ENCODE measurements around the gene AK5. TPM values are rescaled to one million over a fixed set of nuclear protein-coding genes. Genes with fewer than 3 reads are reported as not detected.
A peak's percentile ranks its signal among the peaks of the same experiment; 100 is the strongest.
"Not testable (repeated sequence)": the region's sequence is repeated elsewhere in the genome, so short reads cannot be mapped to it uniquely, and the experiment has no call there.

AK5 gene
- total RNA-seq, 1 experiment from 2014 or later: 1.4 TPM

GRCh38 chr1:77394166-77394565 is 112.3 kb downstream of the AK5 start:
- DNase-seq (ENCODE audit: extremely low read depth, low read depth): no peak

- no peak for DNase-seq (ENCODE audit: extremely low read depth, low read depth)
These were observed 113.2 kb downstream of the AK5 start for GRCh38 chr1:77395051-77395450.

- no peak for DNase-seq (ENCODE audit: extremely low read depth, low read depth)
These were observed 116.3 kb downstream of the AK5 start for GRCh38 chr1:77398152-77398551.

DNA sequence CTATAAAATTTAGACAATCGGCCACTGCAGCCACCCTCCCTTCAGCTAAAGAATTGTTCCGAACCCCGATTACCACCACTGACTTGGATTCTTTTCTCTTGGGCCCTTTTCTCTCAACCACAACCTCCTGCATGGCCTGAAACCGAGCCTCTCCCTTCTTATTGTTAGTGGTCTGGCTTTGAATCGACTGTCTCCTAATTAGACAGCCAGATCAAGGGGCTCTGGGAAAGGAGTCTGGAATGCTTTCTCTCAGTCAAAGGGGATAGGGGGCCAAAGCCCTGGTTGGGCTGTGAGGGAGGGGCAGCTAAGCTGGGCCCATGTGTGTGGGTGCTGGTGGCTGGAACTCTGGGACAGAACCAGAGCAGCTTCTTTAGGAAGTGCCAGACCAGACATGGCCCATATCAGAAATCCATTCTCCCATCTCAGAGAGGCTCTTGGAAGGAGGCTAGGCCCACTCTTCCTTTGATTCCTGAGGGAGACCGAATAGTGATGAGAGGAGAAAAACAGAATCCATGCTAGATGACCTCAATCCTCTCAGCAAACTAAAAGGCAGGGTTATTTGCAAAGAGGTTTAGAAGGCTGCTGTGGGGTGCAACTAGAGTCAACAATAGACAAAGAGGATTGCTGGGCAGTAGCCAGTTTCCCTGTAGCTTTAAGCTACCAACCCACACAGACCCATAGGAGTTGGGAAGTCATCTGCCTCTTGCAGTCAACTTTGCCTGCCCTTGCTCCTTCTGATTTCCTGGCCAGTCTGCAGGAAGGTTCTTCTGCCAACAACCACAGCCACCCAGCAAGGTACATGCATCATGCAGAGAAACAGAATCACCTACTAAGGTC is 117.6 kb downstream of the AK5 start:
- DNase-seq (ENCODE audit: extremely low read depth, low read depth): no peak

DNA sequence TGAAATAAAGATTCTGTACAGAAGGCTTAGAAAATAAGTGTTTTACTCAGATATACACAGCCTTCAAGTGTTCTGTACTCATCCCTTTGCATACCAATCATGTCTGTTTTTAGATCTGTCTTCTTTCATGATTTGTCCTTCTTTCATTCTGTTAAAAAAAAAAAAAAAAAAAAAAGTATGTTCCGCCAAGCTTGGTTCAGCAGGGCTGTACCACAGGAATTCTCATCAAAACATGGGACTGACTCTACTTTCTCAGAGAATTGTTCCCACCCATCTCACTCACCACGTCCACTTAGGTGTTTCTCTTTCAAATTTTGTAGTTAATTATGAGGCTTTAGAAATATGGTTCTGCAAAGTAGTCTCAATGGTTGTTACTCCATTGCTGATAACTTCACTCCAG is 119.0 kb downstream of the AK5 start:
- no peak for DNase-seq (ENCODE audit: extremely low read depth, low read depth)

- DNase-seq (ENCODE audit: extremely low read depth, low read depth): no peak
These were observed 119.6 kb downstream of the AK5 start for GRCh38 chr1:77401384-77401783.

DNA sequence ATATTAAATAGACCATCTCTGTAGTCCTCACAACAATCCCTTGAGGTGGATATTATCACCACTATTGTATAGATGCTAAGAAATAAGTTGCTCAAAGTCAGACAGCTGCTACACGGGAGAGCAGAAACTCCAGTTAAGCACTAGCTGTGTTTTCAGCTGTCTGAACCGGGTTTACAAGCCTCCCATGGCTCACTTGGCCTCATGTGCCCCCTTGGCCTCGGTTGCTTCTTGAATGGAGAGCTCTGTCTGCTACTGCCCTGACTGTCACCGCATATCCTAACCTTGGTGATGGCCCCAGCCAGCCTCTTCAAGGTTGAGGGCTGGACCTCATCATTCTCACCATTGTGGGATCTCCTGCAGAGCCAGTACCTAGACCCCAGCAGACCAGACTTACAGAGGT is 123.4 kb downstream of the AK5 start:
- no peak for DNase-seq (ENCODE audit: extremely low read depth, low read depth)

DNA sequence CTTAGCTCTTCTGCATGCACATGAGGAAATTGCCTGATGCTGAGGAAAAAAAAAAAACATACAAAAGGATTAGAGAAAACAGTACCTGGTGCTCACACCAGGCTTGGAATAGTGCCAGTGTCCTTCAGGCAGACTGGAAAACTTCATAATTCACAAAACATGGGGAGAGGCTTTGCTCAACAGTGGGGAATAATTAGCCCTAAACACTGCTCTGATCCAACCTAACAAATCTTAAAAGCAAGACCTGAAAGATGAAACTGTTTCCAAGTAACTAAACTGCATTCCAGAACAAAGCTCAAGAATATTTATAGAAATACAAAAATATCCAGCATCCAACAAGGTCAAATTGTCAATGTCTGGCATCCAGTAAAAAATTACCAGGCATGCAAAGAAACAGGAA is 124.8 kb downstream of the AK5 start:
- DNase-seq (ENCODE audit: extremely low read depth, low read depth): no peak

DNA sequence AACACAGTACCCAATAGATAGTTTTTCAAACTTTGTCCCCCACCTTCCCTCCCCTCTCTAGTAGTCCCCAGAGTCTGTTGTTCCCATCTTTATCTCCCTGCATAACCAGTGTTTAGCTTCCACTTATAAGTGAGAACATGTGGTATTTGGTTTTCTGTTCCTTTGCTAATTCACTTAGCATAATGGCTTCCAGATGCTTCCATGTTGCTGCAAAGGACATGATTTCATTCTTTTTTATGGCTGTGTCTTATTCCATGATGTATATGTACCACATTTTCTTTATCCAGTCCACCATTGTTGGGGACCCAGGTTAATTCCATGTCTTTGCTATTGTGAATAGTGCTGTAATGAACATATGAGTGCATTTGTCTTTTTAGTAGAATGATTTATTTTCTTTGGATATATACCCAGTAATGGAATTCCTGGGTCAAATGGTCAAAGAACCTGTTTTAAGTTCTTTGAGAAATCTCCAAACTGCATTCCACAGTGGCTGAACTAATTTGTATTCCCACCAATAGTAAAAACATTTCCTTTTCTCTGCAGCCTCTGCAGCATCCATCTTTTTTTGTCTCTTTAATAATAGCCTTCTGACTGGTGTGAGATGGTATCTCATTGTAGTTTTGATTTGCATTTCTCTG is 126.0 kb downstream of the AK5 start:
- DNase-seq (ENCODE audit: extremely low read depth, low read depth): no peak

- DNase-seq (ENCODE audit: extremely low read depth, low read depth): not testable (repeated sequence)
These were observed 127.1 kb downstream of the AK5 start for GRCh38 chr1:77408933-77409332.

GRCh38 chr1:77412069-77412819 is 130.4 kb downstream of the AK5 start:
- DNase-seq (ENCODE audit: extremely low read depth, low read depth): no peak

- DNase-seq (ENCODE audit: extremely low read depth, low read depth): no peak
These were observed 131.2 kb downstream of the AK5 start for GRCh38 chr1:77412820-77413530.

- no peak for DNase-seq (ENCODE audit: extremely low read depth, low read depth)
These were observed 131.9 kb downstream of the AK5 start for GRCh38 chr1:77413541-77414335.

DNA sequence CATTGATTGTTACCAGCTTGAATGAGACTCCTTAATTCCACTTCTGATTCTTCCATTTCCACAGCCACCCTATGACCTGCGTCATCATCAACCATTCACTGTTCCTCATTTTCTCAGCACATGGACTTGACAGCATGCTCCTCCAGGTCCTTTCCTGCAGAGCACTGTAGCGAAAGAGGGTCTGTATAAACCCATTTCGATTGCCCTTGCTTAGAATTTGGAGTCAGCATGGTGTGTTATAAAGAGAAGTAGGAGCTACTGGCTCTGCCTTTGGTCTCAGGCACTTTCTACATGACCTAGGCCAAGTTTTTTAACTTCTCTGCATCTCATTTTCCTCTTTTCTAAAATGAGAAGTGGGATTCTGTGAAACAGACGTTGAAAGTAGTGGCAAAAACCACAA is 133.8 kb downstream of the AK5 start:
- DNase-seq (ENCODE audit: extremely low read depth, low read depth): no peak

- DNase-seq (ENCODE audit: extremely low read depth, low read depth): peak; percentile 16
These were observed 135.1 kb downstream of the AK5 start for GRCh38 chr1:77416692-77417450.

GRCh38 chr1:77418055-77418454 is 136.2 kb downstream of the AK5 start:
- not testable (repeated sequence) for DNase-seq (ENCODE audit: extremely low read depth, low read depth)

- DNase-seq (ENCODE audit: extremely low read depth, low read depth): no peak
These were observed 139.8 kb downstream of the AK5 start for GRCh38 chr1:77421504-77422233.

GRCh38 chr1:77424236-77424635 is 142.4 kb downstream of the AK5 start:
- no peak for DNase-seq (ENCODE audit: extremely low read depth, low read depth)

GRCh38 chr1:77428068-77428467 is 146.2 kb downstream of the AK5 start:
- DNase-seq (ENCODE audit: extremely low read depth, low read depth): no peak

Measured in NCI-H460 (cell line).